HCT116 (cell line): ENCODE measurements around the gene CFAP221. TPM values are rescaled to one million over a fixed set of nuclear protein-coding genes. Genes with fewer than 3 reads are reported as not detected.

Experiments
- ATAC-seq: fragments of 200-7000 bp; cut with Tn5 transposase; 2 replicates; pipeline ENCODE4 v1.9.1; 2020; ENCODE audit warnings: mild to moderate bottlenecking, moderate library complexity
- BruUV-seq: library from RNA; stranded (reverse); fragments of 400-500 nt; replicated peaks from 2 replicates; lab custom pipeline; 2021; lab: Mats Ljungman, UMichigan
- CTCF ChIA-PET: fragments of 300-600 bp; sonication (Branson Sonifier 250); formaldehyde crosslinking; loops from one replicate; lab custom pipeline; 2021; ENCODE audit warnings: antibody characterized with exemption; lab: Charles Lee
- POLR2A ChIA-PET: fragments of 300-600, 350-600 bp; sonication (Branson Sonifier 250); formaldehyde crosslinking; loops from one replicate; lab custom pipeline; 2021; ENCODE audit warnings: antibody characterized with exemption; lab: Charles Lee
- RAD21 ChIA-PET, 2 experiments: fragments of 300-600 bp; sonication (Branson Sonifier 250); formaldehyde crosslinking; loops; one replicate each; lab custom pipeline; 2023; ENCODE audit warnings: low total read pairs in 2 of 2; ENCODE audit not compliant: uncharacterized antibody in 2 of 2, unreplicated experiment in 2 of 2, low non-redundant PET in 1 of 2; lab: Charles Lee
- DNase-seq: peaks from one replicate; pipeline ENCODE4 v3.0.0-alpha.2; 2010; ENCODE audit warnings: low read depth, low spot score
- H2AFZ ChIP-seq: fragments of 200-600 bp; shearing (Covaris generic), sonication (generic); 2 replicates; pipeline ENCODE4 v1.6.1; 2017; ENCODE audit warnings: low read depth, mixed run types, mixed read lengths, antibody characterized with exemption, low read length; ENCODE audit not compliant: poor library complexity, severe bottlenecking
- H3K27ac ChIP-seq: 2 replicates; pipeline ENCODE4 v1.5.1; 2012; ENCODE audit warnings: low read depth, low read length
- H3K27me3 ChIP-seq: fragments of 200-600 bp; sonication (generic); 2 replicates; pipeline ENCODE4 v1.6.1; 2016; ENCODE audit warnings: mixed run types, low read length, mixed read lengths; ENCODE audit not compliant: insufficient read depth
- H3K36me3 ChIP-seq, 2 experiments: fragments of 200-500 bp in 1 of 2; fragments of 200-600 bp in 1 of 2; sonication (Bioruptor generic) in 1 of 2; sonication (generic) in 1 of 2; 2 replicates each; pipeline versions ENCODE4 v1.5.1 to v1.6.1; 2014 to 2016; ENCODE audit warnings: low read length in 2 of 2, inconsistent platforms in 1 of 2, mixed read lengths in 1 of 2, mixed run types in 1 of 2; ENCODE audit not compliant: insufficient read depth in 2 of 2, control insufficient read depth in 1 of 2
- H3K4me1 ChIP-seq, 2 experiments: fragments of 200-600 bp in 1 of 2; sonication (generic) in 1 of 2; 2 replicates each; pipeline versions ENCODE4 v1.5.1 to v1.6.1; 2012 to 2017; ENCODE audit warnings: low read length in 2 of 2, inconsistent platforms in 1 of 2, mild to moderate bottlenecking in 1 of 2, mixed read lengths in 1 of 2, mixed run types in 1 of 2, moderate library complexity in 1 of 2; ENCODE audit not compliant: insufficient read depth in 2 of 2, control insufficient read depth in 1 of 2
- H3K4me2 ChIP-seq: fragments of 200-600 bp; sonication (generic); 2 replicates; pipeline ENCODE4 v1.6.1; 2017; ENCODE audit warnings: mixed run types, low read length, mixed read lengths
- H3K4me3 ChIP-seq, 2 experiments: fragments of 200-600 bp in 1 of 2; sonication (generic) in 1 of 2; replicated peaks in 1 of 2; 2 replicates each; pipeline ENCODE4 v1.5.1; 2011 to 2016; ENCODE audit warnings: low read length in 2 of 2, control low read depth in 1 of 2, low read depth in 1 of 2, mild to moderate bottlenecking in 1 of 2, mixed read lengths in 1 of 2, mixed run types in 1 of 2
- H3K79me2 ChIP-seq: fragments of 200-600 bp; sonication (generic); 2 replicates; pipeline ENCODE4 v1.6.1; 2017; ENCODE audit warnings: mild to moderate bottlenecking, mixed run types, low read length, moderate library complexity, mixed read lengths; ENCODE audit not compliant: insufficient read depth
- H3K9ac ChIP-seq: fragments of 200-600 bp; sonication (generic); 2 replicates; pipeline ENCODE4 v1.6.1; 2016; ENCODE audit warnings: low read length, mixed read lengths
- H3K9me2 ChIP-seq: fragments of 200-600 bp; sonication (generic), shearing (Covaris generic); 2 replicates; pipeline ENCODE4 v1.6.1; 2017; ENCODE audit warnings: mixed run types, mild to moderate bottlenecking, moderate library complexity; ENCODE audit not compliant: insufficient read depth
- H3K9me3 ChIP-seq, 2 experiments: fragments of 200-500 bp in 1 of 2; fragments of 200-600 bp in 1 of 2; sonication (Bioruptor generic) in 1 of 2; sonication (generic) in 1 of 2; 2 replicates each; pipeline ENCODE4 v1.6.1; 2014 to 2017; ENCODE audit warnings: low read length in 2 of 2, mixed read lengths in 2 of 2, inconsistent platforms in 1 of 2, low read depth in 1 of 2, mild to moderate bottlenecking in 1 of 2, mixed run types in 1 of 2, moderate library complexity in 1 of 2; ENCODE audit not compliant: control insufficient read depth in 1 of 2, insufficient read depth in 1 of 2
- H4K20me1 ChIP-seq: fragments of 200-600 bp; sonication (generic), shearing (Covaris generic); 2 replicates; pipeline ENCODE4 v1.6.1; 2017; ENCODE audit warnings: mixed run types, mild to moderate bottlenecking, moderate library complexity; ENCODE audit not compliant: insufficient read depth
- CBX3 ChIP-seq: IDR thresholded peaks from 2 replicates; pipeline ENCODE4 v1.6.1; 2012; ENCODE audit warnings: low read depth
- EGR1 ChIP-seq: IDR thresholded peaks from 2 replicates; pipeline ENCODE4 v1.6.1; 2012; ENCODE audit warnings: low read depth
- ELF1 ChIP-seq: IDR thresholded peaks from 2 replicates; pipeline ENCODE4 v1.6.1; 2012; ENCODE audit warnings: low read depth, borderline replicate concordance
- EZH2 ChIP-seq: fragments of 200-600 bp; sonication (generic); IDR thresholded peaks from 2 replicates; pipeline ENCODE4 v1.6.1; 2017; ENCODE audit warnings: antibody characterized with exemption, mixed run types
- FOSL1 ChIP-seq: IDR thresholded peaks from 2 replicates; pipeline ENCODE4 v1.6.1; 2012; ENCODE audit warnings: low read depth
- MAX ChIP-seq: IDR thresholded peaks from 2 replicates; pipeline ENCODE4 v1.6.1; 2012
- POLR2A ChIP-seq: IDR thresholded peaks from 2 replicates; pipeline ENCODE4 v1.7.0; 2011; ENCODE audit warnings: borderline replicate concordance; ENCODE audit not compliant: insufficient read depth, insufficient read length; ENCODE audit errors: extremely low read depth
- POLR2AphosphoS5 ChIP-seq: IDR thresholded peaks from 2 replicates; pipeline ENCODE4 v1.6.1; 2011; ENCODE audit warnings: mild to moderate bottlenecking, low read depth, low read length, moderate library complexity
- REST ChIP-seq: IDR thresholded peaks from 2 replicates; pipeline ENCODE4 v1.6.1; 2012; ENCODE audit warnings: low read depth
- SIN3A ChIP-seq: IDR thresholded peaks from 2 replicates; pipeline ENCODE4 v1.6.1; 2012; ENCODE audit warnings: low read depth
- SRF ChIP-seq: IDR thresholded peaks from 2 replicates; pipeline ENCODE4 v1.6.1; 2012; ENCODE audit warnings: low read depth
- YY1 ChIP-seq: IDR thresholded peaks from 2 replicates; pipeline ENCODE4 v1.6.1; 2011; ENCODE audit warnings: low read length, low read depth, moderate library complexity, mild to moderate bottlenecking; ENCODE audit not compliant: insufficient replicate concordance; ENCODE audit errors: extremely low read depth
- ZBTB33 ChIP-seq: IDR thresholded peaks from 2 replicates; pipeline ENCODE4 v1.6.1; 2011; ENCODE audit warnings: mild to moderate bottlenecking, low read length, moderate library complexity; ENCODE audit not compliant: insufficient replicate concordance; ENCODE audit errors: extremely low read depth
- intact Hi-C: fragments of 100-400 bp; cut with micrococcal nuclease; formaldehyde crosslinking; loops from 2 replicates; pipeline ENCODE4 v1.10.0; 2022
- total RNA-seq: library from RNA; stranded (reverse); gene quantifications from one replicate; pipeline ENCODE4 v1.2.1, GENCODE V29; 2021; ENCODE audit not compliant: unreplicated experiment

CFAP221 gene
- total RNA-seq, 1 experiment from 2014 or later: 0.96 TPM

GRCh38 chr2:119548516-119549120, 4.4 kb downstream of the CFAP221 start:
- BruUV-seq: no TSS peak
- Histone ChIP-seq H3K9ac (no peak overlapping the region), H3K9me3 (no peaks in the 10 kb centered on the region), H3K36me3 (no peaks in the 10 kb centered on the region), H3K9me2 (no peaks in the 10 kb centered on the region; the same call in 1 of the 2 replicates), H3K27ac (no peak overlapping the region), H4K20me1 (no peaks in the 10 kb centered on the region), H3K79me2 (no peaks in the 10 kb centered on the region), H2AFZ (no peak overlapping the region), H3K4me3 (no peak overlapping the region), H3K27me3 (no peaks in the 10 kb centered on the region), H3K4me1 (peaks cover 0 to 10% of the 10 kb centered on the region in 2 experiments; a peak in 2 of 4 replicates), H3K4me2 (no peak overlapping the region)
- ChIA-PET CTCF (no interaction called here), RAD21 (no interaction called here), POLR2A (no interaction called here)
- intact Hi-C loops: no loop called here
- DNase-seq: no peak
- TF ChIP-seq POLR2A (no peak), ZBTB33 (no peak), REST (no peak), SIN3A (no peak), EZH2 (no peak), YY1 (no peak), CBX3 (no peak), EGR1 (no peak), SRF (no peak), FOSL1 (no peak), ELF1 (no peak), MAX (no peak), POLR2AphosphoS5 (no peak)
- ATAC-seq: no peak
